Endothelial cell of umbilical vein (primary cell): ENCODE results near the gene SEMA5A. TPM values are rescaled to one million over a fixed set of nuclear protein-coding genes. Genes with fewer than 3 reads are reported as not detected.

Source experiments
- BruUV-seq: library from RNA; stranded (reverse); fragments of 400-500 nt; replicated peaks from 2 replicates; lab custom pipeline; 2021; lab: Mats Ljungman, UMichigan
- CTCF ChIA-PET: fragments of 300-600, 350-600 bp; sonication (Branson Sonifier 250); formaldehyde crosslinking; loops from one replicate; lab custom pipeline; 2021; ENCODE audit warnings: antibody characterized with exemption, inconsistent platforms; lab: Charles Lee
- POLR2A ChIA-PET: fragments of 300-600, 350-600 bp; sonication (Branson Sonifier 250); formaldehyde crosslinking; loops from one replicate; lab custom pipeline; 2021; ENCODE audit warnings: antibody characterized with exemption, inconsistent platforms; lab: Charles Lee
- DNase-seq: peaks from one replicate; pipeline ENCODE4 v3.0.0-alpha.2; 2011; ENCODE audit warnings: low read depth, low spot score
- FAIRE-seq: peaks from 2 replicates; lab custom pipeline; 2011; peaks lifted over from hg19 to GRCh38; lab: Jason Lieb, UNC
- H2AFZ ChIP-seq: 2 replicates; pipeline ENCODE4 v1.6.0; 2012; ENCODE audit warnings: low read depth, low read length, control low read depth, inconsistent platforms
- H3K27ac ChIP-seq: 2 replicates; pipeline ENCODE4 v1.5.1; 2011; ENCODE audit warnings: low read depth, mild to moderate bottlenecking, control low read depth, low read length, moderate library complexity; ENCODE audit not compliant: insufficient read depth
- H3K27me3 ChIP-seq, 2 experiments: 2 replicates each; pipeline versions ENCODE4 v1.6.0 to v1.6.1; 2011; ENCODE audit warnings: low read length in 2 of 2, mixed read lengths in 1 of 2; ENCODE audit not compliant: control insufficient read depth in 2 of 2, insufficient read depth in 2 of 2
- H3K36me3 ChIP-seq, 2 experiments: 2 replicates in 1 of 2; 3 replicates in 1 of 2; pipeline ENCODE4 v1.5.1; 2011; ENCODE audit warnings: low read length in 2 of 2, mild to moderate bottlenecking in 1 of 2, moderate library complexity in 1 of 2; ENCODE audit not compliant: control insufficient read depth in 2 of 2, insufficient read depth in 2 of 2; ENCODE audit errors: extremely low read depth in 1 of 2
- H3K4me1 ChIP-seq: 3 replicates; pipeline ENCODE4 v1.5.1; 2011; ENCODE audit warnings: mild to moderate bottlenecking, low read length; ENCODE audit not compliant: control insufficient read depth, insufficient read depth; ENCODE audit errors: extremely low read depth
- H3K4me2 ChIP-seq: 2 replicates; pipeline ENCODE4 v1.6.1; 2011; ENCODE audit warnings: low read length, control low read depth, mixed read lengths; ENCODE audit not compliant: insufficient read depth
- H3K4me3 ChIP-seq, 3 experiments: fragments of 200-600 bp in 1 of 3; sonication (generic), shearing (Covaris generic) in 1 of 3; replicated peaks in 1 of 3; 2 replicates each; pipeline ENCODE4 v1.5.1; 2011 to 2016; ENCODE audit warnings: control low read depth in 3 of 3, low read length in 3 of 3, mild to moderate bottlenecking in 2 of 3, inconsistent platforms in 1 of 3, low read depth in 1 of 3, moderate library complexity in 1 of 3; ENCODE audit not compliant: insufficient read depth in 1 of 3
- H3K79me2 ChIP-seq: 2 replicates; pipeline ENCODE4 v1.6.0; 2012; ENCODE audit warnings: low read length, inconsistent platforms; ENCODE audit not compliant: control insufficient read depth, insufficient read depth
- H3K9ac ChIP-seq: replicated peaks from 2 replicates; pipeline ENCODE3; 2011; ENCODE audit warnings: low read length, control low read depth; ENCODE audit not compliant: insufficient read depth; ENCODE audit errors: extremely low read depth
- H3K9me1 ChIP-seq: replicated peaks from 3 replicates; pipeline ENCODE4 v1.6.0; 2011; ENCODE audit warnings: mild to moderate bottlenecking, low read length; ENCODE audit not compliant: control insufficient read depth, insufficient read depth; ENCODE audit errors: extremely low read depth
- H3K9me3 ChIP-seq: replicated peaks from 2 replicates; pipeline ENCODE4 v1.5.1; 2012; ENCODE audit warnings: low read length, inconsistent platforms; ENCODE audit not compliant: control insufficient read depth, insufficient read depth
- H4K20me1 ChIP-seq: replicated peaks from 2 replicates; pipeline ENCODE3; 2011; ENCODE audit warnings: mild to moderate bottlenecking, low read length; ENCODE audit not compliant: control insufficient read depth, insufficient read depth; ENCODE audit errors: extremely low read depth
- EZH2 ChIP-seq: IDR thresholded peaks from 2 replicates; pipeline ENCODE4 v1.6.1; 2012; ENCODE audit warnings: borderline replicate concordance, low read depth, mild to moderate bottlenecking, moderate library complexity, low read length, inconsistent platforms; ENCODE audit not compliant: severe bottlenecking
- FOS ChIP-seq: IDR thresholded peaks from 2 replicates; pipeline ENCODE4 v1.6.1; 2011; ENCODE audit warnings: mild to moderate bottlenecking, low read length, moderate library complexity, borderline replicate concordance; ENCODE audit not compliant: insufficient read depth
- GATA2 ChIP-seq: IDR thresholded peaks from 2 replicates; pipeline ENCODE4 v1.7.0; 2011; ENCODE audit warnings: low read depth, mild to moderate bottlenecking, moderate library complexity, mixed read lengths, low read length; ENCODE audit not compliant: insufficient read length, insufficient read depth
- JUN ChIP-seq: IDR thresholded peaks from 2 replicates; pipeline ENCODE4 v1.6.1; 2011; ENCODE audit warnings: borderline replicate concordance, low read depth; ENCODE audit not compliant: insufficient read length, insufficient read depth
- MYC ChIP-seq: IDR thresholded peaks from one replicate; pipeline ENCODE4 v1.6.1; 2011; ENCODE audit warnings: mild to moderate bottlenecking, low read depth, low read length
- POLR2A ChIP-seq: IDR thresholded peaks from 2 replicates; pipeline ENCODE4 v1.6.1; 2012; ENCODE audit warnings: low read depth, mild to moderate bottlenecking, control low read depth, low read length
- POLR2AphosphoS5 ChIP-seq: IDR thresholded peaks from 2 replicates; pipeline ENCODE4 v1.6.1; 2012; ENCODE audit warnings: low read depth, mild to moderate bottlenecking, control low read depth, low read length, moderate library complexity; ENCODE audit not compliant: insufficient read depth
- dilution Hi-C: fragments of 300-500 bp; cut with MboI; formaldehyde crosslinking; loops from one replicate; pipeline ENCODE4 v1.15.0; 2019; ENCODE audit warnings: low sequenced_read_pairs; ENCODE audit not compliant: extremely low pct_ligation_motif_present
- intact Hi-C: fragments of 100-400 bp; cut with micrococcal nuclease; formaldehyde crosslinking; loops from one replicate; pipeline ENCODE4 v1.10.0; 2022
- polyA plus RNA-seq, 4 experiments: library from polyadenylated mRNA; depleted of rRNA in 3 of 4; stranded (reverse) in 3 of 4; unstranded in 1 of 4; fragments of >200 nt; gene quantifications; 2 replicates each; pipeline versions ENCODE4 v1.2.1 to v1.2.3, GENCODE V29; 2011 to 2012; ENCODE audit warnings: missing spikeins in 1 of 4
- total RNA-seq: library from RNA; stranded (reverse); gene quantifications from 2 replicates; pipeline ENCODE4 v1.2.3, GENCODE V29; 2021
- TF ChIP-seq, protein P1 (sequence below): IDR thresholded peaks from 2 replicates; pipeline ENCODE4 v1.6.1; 2011; ENCODE audit not compliant: insufficient read depth, insufficient read length
- TF ChIP-seq, protein P2 (sequence below), 2 donors: IDR thresholded peaks; 1 replicate in 1 of 2; 2 replicates in 1 of 2; pipeline ENCODE4 v1.5.1; 2011; ENCODE audit warnings: low read length in 2 of 2, mild to moderate bottlenecking in 2 of 2, moderate library complexity in 2 of 2, control low read depth in 1 of 2, inconsistent platforms in 1 of 2, low read depth in 1 of 2; ENCODE audit not compliant: insufficient read depth in 1 of 2; ENCODE audit errors: extremely low read depth in 1 of 2

Gene SEMA5A
- total and polyA plus RNA-seq, 2 donors (not counting 3 experiments of a cell fraction or from before 2014, with no cell fraction given) = 0.04 to 0.06 TPM

DNA sequence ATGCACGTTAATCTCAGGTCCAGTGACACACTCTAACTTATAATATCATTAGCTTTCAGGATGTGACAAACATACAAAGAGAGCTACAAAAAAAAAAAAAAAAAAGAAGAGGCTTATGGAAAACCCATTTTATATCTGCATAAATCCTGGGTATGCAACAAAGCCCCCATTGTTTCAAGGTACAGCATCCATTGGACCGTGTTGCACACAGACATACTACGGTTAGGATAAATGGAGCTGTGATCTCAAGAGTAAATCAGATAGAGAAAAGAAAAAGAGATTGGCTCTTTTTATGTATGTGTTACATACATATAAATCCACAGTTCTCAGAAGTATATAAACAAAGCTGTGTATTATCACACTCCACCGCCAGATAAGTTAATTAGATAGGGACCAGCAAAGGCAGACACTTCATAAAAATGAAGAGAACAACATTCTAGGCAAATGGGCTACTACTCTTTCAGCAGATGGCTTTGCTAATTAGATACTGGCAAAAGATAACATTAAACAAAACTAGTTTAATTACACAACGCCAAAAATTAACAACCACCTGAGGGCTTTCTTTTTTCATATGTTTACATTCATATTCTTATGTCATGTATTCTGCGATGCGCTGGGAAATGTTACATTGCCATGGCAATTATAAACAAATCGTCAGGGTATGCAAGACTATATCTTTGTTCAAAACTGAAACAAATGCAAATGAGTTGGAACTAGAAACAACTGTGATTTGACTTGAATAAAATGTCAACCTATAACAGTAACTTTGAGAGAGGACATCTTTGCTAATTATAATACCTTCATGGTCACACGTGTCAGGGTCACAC, 304.2 kb downstream of the SEMA5A start:
- intact Hi-C loops (no loop called here), dilution Hi-C loops (no loop called here)
- H3K27ac ChIP-seq = no peak overlapping the region
- H2AFZ ChIP-seq = no peak overlapping the region
- no peaks in the 10 kb centered on the region for H3K4me1 ChIP-seq
- BruUV-seq = no TSS peak
- no peak overlapping the region for H3K4me2 ChIP-seq
- H3K9me1 ChIP-seq = no peaks in the 10 kb centered on the region
- ChIA-PET POLR2A (no interaction called here), CTCF (no interaction called here)
- DNase-seq = no peak
- no peak overlapping the region for H3K4me3 ChIP-seq
- H3K27me3 ChIP-seq = no peaks in the 10 kb centered on the region
- H3K36me3 ChIP-seq = no peaks in the 10 kb centered on the region
- H3K9me3 ChIP-seq = no peaks in the 10 kb centered on the region
- H4K20me1 ChIP-seq = no peaks in the 10 kb centered on the region
- no peak for TF ChIP-seq JUN
- TF ChIP-seq GATA2 = no peak
- no peak for TF ChIP-seq POLR2A
- TF ChIP-seq MYC = no peak
- TF ChIP-seq, protein P1, sequence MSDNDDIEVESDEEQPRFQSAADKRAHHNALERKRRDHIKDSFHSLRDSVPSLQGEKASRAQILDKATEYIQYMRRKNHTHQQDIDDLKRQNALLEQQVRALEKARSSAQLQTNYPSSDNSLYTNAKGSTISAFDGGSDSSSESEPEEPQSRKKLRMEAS = no peak
- TF ChIP-seq POLR2AphosphoS5 = no peak
- no peak for TF ChIP-seq FOS
- TF ChIP-seq, protein P2, sequence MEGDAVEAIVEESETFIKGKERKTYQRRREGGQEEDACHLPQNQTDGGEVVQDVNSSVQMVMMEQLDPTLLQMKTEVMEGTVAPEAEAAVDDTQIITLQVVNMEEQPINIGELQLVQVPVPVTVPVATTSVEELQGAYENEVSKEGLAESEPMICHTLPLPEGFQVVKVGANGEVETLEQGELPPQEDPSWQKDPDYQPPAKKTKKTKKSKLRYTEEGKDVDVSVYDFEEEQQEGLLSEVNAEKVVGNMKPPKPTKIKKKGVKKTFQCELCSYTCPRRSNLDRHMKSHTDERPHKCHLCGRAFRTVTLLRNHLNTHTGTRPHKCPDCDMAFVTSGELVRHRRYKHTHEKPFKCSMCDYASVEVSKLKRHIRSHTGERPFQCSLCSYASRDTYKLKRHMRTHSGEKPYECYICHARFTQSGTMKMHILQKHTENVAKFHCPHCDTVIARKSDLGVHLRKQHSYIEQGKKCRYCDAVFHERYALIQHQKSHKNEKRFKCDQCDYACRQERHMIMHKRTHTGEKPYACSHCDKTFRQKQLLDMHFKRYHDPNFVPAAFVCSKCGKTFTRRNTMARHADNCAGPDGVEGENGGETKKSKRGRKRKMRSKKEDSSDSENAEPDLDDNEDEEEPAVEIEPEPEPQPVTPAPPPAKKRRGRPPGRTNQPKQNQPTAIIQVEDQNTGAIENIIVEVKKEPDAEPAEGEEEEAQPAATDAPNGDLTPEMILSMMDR (IDR thresholded peaks at IDR 0.05; ENCODE audit: extremely low read depth in 1 of 2, insufficient read depth in 1 of 2, low read depth in 1 of 2, low read length in 2 of 2) = no peak
- no peak for TF ChIP-seq EZH2
- no peaks in the 10 kb centered on the region for H3K79me2 ChIP-seq
- H3K9ac ChIP-seq = no peak overlapping the region
- FAIRE-seq = no peak
